ENCODE measurements around the gene LMNTD2. TPM values are rescaled to one million over a fixed set of nuclear protein-coding genes. Genes with fewer than 3 reads are reported as not detected.

The LMNTD2 gene
- total and polyA plus RNA-seq, 2 donors (not counting 3 experiments of a cell fraction or from before 2014, with no cell fraction given), result 2.1 to 2.6 TPM

DNA sequence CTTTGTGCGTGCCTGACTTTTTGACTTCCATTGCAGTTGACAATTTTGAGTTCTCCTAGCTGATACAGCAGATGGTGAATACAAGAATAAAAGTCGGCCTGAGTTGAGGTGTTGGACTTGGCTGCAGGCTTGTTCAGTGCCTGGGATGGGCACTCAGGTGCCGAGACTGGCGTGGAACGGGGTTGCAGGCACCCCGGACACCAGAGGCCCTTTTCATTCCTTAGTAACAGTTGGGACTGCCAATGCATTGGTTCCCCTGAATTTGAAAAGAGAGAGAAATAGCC lies 17.0 kb upstream of the LMNTD2 start:
- FAIRE-seq (peak; percentile 26), DNase-seq (ENCODE audit: low read depth, low spot score) (no peak)
- peaks cover 8 to 10% of the 10 kb centered on the region in 2 experiments for H3K27me3 ChIP-seq (ENCODE audit: control insufficient read depth in 2 of 2, insufficient read depth in 2 of 2, low read length in 2 of 2)
- intact Hi-C loops (cut with micrococcal nuclease), result loop anchor here (5.0 kb wide), 1 partner anchor 35 kb away; no protein-coding TSS in a partner anchor
- no peak for TF ChIP-seq POLR2AphosphoS5 (IDR thresholded peaks at IDR 0.05; ENCODE audit: insufficient read depth, low read depth, low read length)
- TF ChIP-seq, protein P1, sequence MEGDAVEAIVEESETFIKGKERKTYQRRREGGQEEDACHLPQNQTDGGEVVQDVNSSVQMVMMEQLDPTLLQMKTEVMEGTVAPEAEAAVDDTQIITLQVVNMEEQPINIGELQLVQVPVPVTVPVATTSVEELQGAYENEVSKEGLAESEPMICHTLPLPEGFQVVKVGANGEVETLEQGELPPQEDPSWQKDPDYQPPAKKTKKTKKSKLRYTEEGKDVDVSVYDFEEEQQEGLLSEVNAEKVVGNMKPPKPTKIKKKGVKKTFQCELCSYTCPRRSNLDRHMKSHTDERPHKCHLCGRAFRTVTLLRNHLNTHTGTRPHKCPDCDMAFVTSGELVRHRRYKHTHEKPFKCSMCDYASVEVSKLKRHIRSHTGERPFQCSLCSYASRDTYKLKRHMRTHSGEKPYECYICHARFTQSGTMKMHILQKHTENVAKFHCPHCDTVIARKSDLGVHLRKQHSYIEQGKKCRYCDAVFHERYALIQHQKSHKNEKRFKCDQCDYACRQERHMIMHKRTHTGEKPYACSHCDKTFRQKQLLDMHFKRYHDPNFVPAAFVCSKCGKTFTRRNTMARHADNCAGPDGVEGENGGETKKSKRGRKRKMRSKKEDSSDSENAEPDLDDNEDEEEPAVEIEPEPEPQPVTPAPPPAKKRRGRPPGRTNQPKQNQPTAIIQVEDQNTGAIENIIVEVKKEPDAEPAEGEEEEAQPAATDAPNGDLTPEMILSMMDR (IDR thresholded peaks at IDR 0.05; ENCODE audit: extremely low read depth in 1 of 2, insufficient read depth in 1 of 2, low read depth in 1 of 2, low read length in 2 of 2), result no peak
- TF ChIP-seq JUN (IDR thresholded peaks at IDR 0.05; ENCODE audit: borderline replicate concordance, insufficient read depth, insufficient read length, low read depth), result no peak
- TF ChIP-seq, protein P2, sequence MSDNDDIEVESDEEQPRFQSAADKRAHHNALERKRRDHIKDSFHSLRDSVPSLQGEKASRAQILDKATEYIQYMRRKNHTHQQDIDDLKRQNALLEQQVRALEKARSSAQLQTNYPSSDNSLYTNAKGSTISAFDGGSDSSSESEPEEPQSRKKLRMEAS (IDR thresholded peaks at IDR 0.05; ENCODE audit: insufficient read depth, insufficient read length), result no peak
- TF ChIP-seq GATA2 (IDR thresholded peaks at IDR 0.05; ENCODE audit: insufficient read depth, insufficient read length, low read depth, low read length), result no peak
- no peak for TF ChIP-seq FOS (IDR thresholded peaks at IDR 0.05; ENCODE audit: borderline replicate concordance, insufficient read depth, low read length)
- TF ChIP-seq POLR2A (IDR thresholded peaks at IDR 0.05; ENCODE audit: low read depth, low read length), result no peak
- no peak for TF ChIP-seq MYC (IDR thresholded peaks at IDR 0.05; ENCODE audit: low read depth, low read length)
- no peak for TF ChIP-seq EZH2 (IDR thresholded peaks at IDR 0.05; ENCODE audit: borderline replicate concordance, low read depth, low read length, severe bottlenecking)
- H3K9me1 ChIP-seq (replicated peaks; ENCODE audit: control insufficient read depth, extremely low read depth, insufficient read depth, low read length), result no peaks in the 10 kb centered on the region
- ChIA-PET CTCF (interaction anchor here (0.9 kb wide), 1 partner anchor 23 kb away, joined by 3 read pairs; no protein-coding TSS in a partner anchor), POLR2A (no interaction called here)
- peaks cover 0 to 5% of the 10 kb centered on the region in 2 experiments for H3K36me3 ChIP-seq (ENCODE audit: control insufficient read depth in 2 of 2, extremely low read depth in 1 of 2, insufficient read depth in 2 of 2, low read length in 2 of 2)
- H3K27ac ChIP-seq (ENCODE audit: insufficient read depth, low read depth, low read length), result no peak overlapping the region
- dilution Hi-C loops (cut with MboI; ENCODE audit: extremely low pct_ligation_motif_present, low sequenced_read_pairs), result no loop called here
- H3K4me3 ChIP-seq (replicated peaks in 1 of 3; ENCODE audit: insufficient read depth in 1 of 3, low read depth in 1 of 3, low read length in 3 of 3), result peak overlapping the region; percentile 67 to 98 (median 79)
- H3K4me2 ChIP-seq (ENCODE audit: insufficient read depth, low read length), result peak overlapping the region; percentile 94
- peaks cover 54% of the 10 kb centered on the region for H3K79me2 ChIP-seq (ENCODE audit: control insufficient read depth, insufficient read depth, low read length)
- H2AFZ ChIP-seq (ENCODE audit: low read depth, low read length), result no peak overlapping the region
- TSS peak; percentile 33 for BruUV-seq (replicated peaks)
- H4K20me1 ChIP-seq (replicated peaks; ENCODE audit: control insufficient read depth, extremely low read depth, insufficient read depth, low read length), result no peaks in the 10 kb centered on the region
- H3K9ac ChIP-seq (replicated peaks; ENCODE audit: extremely low read depth, insufficient read depth, low read length), result peak overlapping the region; percentile 100
- peaks cover 14% of the 10 kb centered on the region for H3K4me1 ChIP-seq (ENCODE audit: control insufficient read depth, extremely low read depth, insufficient read depth, low read length)
- no peaks in the 10 kb centered on the region for H3K9me3 ChIP-seq (replicated peaks; ENCODE audit: control insufficient read depth, insufficient read depth, low read length)
